Thyroid gland (tissue), 4 donors: ENCODE results near the gene MROH7. TPM values are rescaled to one million over a fixed set of nuclear protein-coding genes. Genes with fewer than 3 reads are reported as not detected.
A peak's percentile ranks its signal among the peaks of the same experiment; 100 is the strongest.

ENCODE experiments used
- DNase-seq, 2 donors: peaks; one replicate each; pipeline ENCODE4 v3.0.0-alpha.2; 2019
- H3K27ac ChIP-seq, 3 donors: fragments of 200-600 bp; sonication (generic); 1 replicate in 2 of 3; 2 replicates in 1 of 3; pipeline ENCODE4 v1.5.1; 2016 to 2019; ENCODE audit warnings: mild to moderate bottlenecking in 1 of 3, moderate library complexity in 1 of 3
- H3K27me3 ChIP-seq: fragments of 200-600 bp; sonication (generic); one replicate; pipeline ENCODE4 v1.5.1; 2019
- H3K36me3 ChIP-seq, 2 donors: fragments of 200-600 bp; sonication (generic); one replicate each; pipeline ENCODE4 v1.5.1; 2016 to 2019
- H3K4me1 ChIP-seq, 2 donors: fragments of 200-600 bp; sonication (generic); one replicate each; pipeline ENCODE4 v1.5.1; 2017 to 2019
- H3K4me3 ChIP-seq, 3 donors: fragments of 200-600 bp; sonication (generic); replicated peaks in 1 of 3; 1 replicate in 2 of 3; 2 replicates in 1 of 3; pipeline ENCODE4 v1.5.1; 2016; ENCODE audit warnings: mild to moderate bottlenecking in 1 of 3
- H3K9me3 ChIP-seq: fragments of 200-600 bp; sonication (generic); one replicate; pipeline ENCODE4 v1.5.1; 2017
- CTCF ChIP-seq, 6 experiments: fragments of 200-600 bp in 3 of 6; fragments of 450-650 bp in 3 of 6; sonication (generic) in 3 of 6; IDR thresholded peaks; one replicate each; pipeline ENCODE4 v1.5.1; 2016 to 2019; ENCODE audit warnings: antibody characterized with exemption in 6 of 6, mild to moderate bottlenecking in 2 of 6, inconsistent platforms in 1 of 6, moderate library complexity in 1 of 6
- POLR2A ChIP-seq, 2 donors: fragments of 450-650 bp; IDR thresholded peaks; one replicate each; pipeline ENCODE4 v1.6.1; 2017; ENCODE audit warnings: antibody characterized with exemption in 2 of 2, mild to moderate bottlenecking in 2 of 2, moderate library complexity in 1 of 2
- WGBS, 2 donors: methylation state at CpG; one replicate each; pipeline ENCODE4 v1.1.5; 2017; 5-methylcytosine and 5-hydroxymethylcytosine counted together
- intact Hi-C: fragments of 100-400 bp; cut with DNase I; formaldehyde crosslinking; loops from one replicate; pipeline ENCODE4 v1.15.1; 2023
- total RNA-seq, 4 donors: library from RNA; depleted of rRNA; stranded (reverse); fragments of >200 nt; gene quantifications; one replicate each; pipeline ENCODE4 v1.2.3, GENCODE V29; 2016

MROH7 gene
- total RNA-seq, 4 donors from 2014 or later, result 16.7 to 24.1 (median 20.8) TPM

- H3K27ac ChIP-seq, result no peak overlapping the region
- H3K36me3 ChIP-seq, result no peaks in the 10 kb centered on the region
- H3K9me3 ChIP-seq, result no peaks in the 10 kb centered on the region
- intact Hi-C loops, result no loop called here
- DNase-seq, result no peak
- TF ChIP-seq CTCF (IDR thresholded peaks at IDR 0.05) (no peak), POLR2A (IDR thresholded peaks at IDR 0.05) (no peak)
- H3K4me3 ChIP-seq, result no peak overlapping the region
- peaks cover 0 to 3% of the 10 kb centered on the region in 2 donors for H3K4me1 ChIP-seq
- 85% methylated on average over 4 to 6 of the region's 6 CpGs for WGBS, 2 donors
- no peaks in the 10 kb centered on the region for H3K27me3 ChIP-seq
Measured at GRCh38 chr1:54710841-54711240, 69.3 kb downstream of the MROH7 start.

- no peak for DNase-seq
- WGBS, 2 donors, result 92% methylated on average over 10 of the region's 10 CpGs
- Histone ChIP-seq H3K9me3 (no peaks in the 10 kb centered on the region), H3K36me3 (no peaks in the 10 kb centered on the region), H3K4me3 (no peak overlapping the region), H3K27me3 (no peaks in the 10 kb centered on the region), H3K27ac (no peak overlapping the region), H3K4me1 (peaks cover 5 to 7% of the 10 kb centered on the region in 2 donors)
- TF ChIP-seq CTCF (IDR thresholded peaks at IDR 0.05) (no peak), POLR2A (IDR thresholded peaks at IDR 0.05) (no peak)
- intact Hi-C loops, result no loop called here
Measured at GRCh38 chr1:54711536-54711935, 70.0 kb downstream of the MROH7 start.

- peaks cover 8 to 11% of the 10 kb centered on the region in 2 donors for H3K4me1 ChIP-seq
- H3K27ac ChIP-seq, result peak overlapping the region in 2 of 3 donors; percentile 13 to 27
- H3K4me3 ChIP-seq, result peak overlapping the region; percentile 9 to 69 (median 37)
- no peak for TF ChIP-seq CTCF (IDR thresholded peaks at IDR 0.05)
- TF ChIP-seq POLR2A (IDR thresholded peaks at IDR 0.05), result no peak
- H3K36me3 ChIP-seq, result peaks cover 4 to 6% of the 10 kb centered on the region in 2 donors
- intact Hi-C loops, result no loop called here
- DNase-seq, result no peak
- H3K27me3 ChIP-seq, result no peaks in the 10 kb centered on the region
- no peaks in the 10 kb centered on the region for H3K9me3 ChIP-seq
- 89 to 93% methylated on average over 7 of the region's 7 CpGs for WGBS, 2 donors
Measured at GRCh38 chr1:54714881-54715492, 73.4 kb downstream of the MROH7 start.

GRCh38 chr1:54715493-54716298 is 74.1 kb downstream of the MROH7 start, which contains the start of gene TTC4:
TTC4 (plus strand) TSS chr1:54715861; CDS start chr1:54715909, 48 bp downstream.
- H3K27me3 ChIP-seq, result no peaks in the 10 kb centered on the region
- peak within 1 kb of the TSS; percentile 37 to 76 (median 69) for H3K4me3 ChIP-seq
- peak; percentile 78 to 80 for DNase-seq
- H3K9me3 ChIP-seq, result no peaks in the 10 kb centered on the region
- TF ChIP-seq POLR2A (IDR thresholded peaks at IDR 0.05) (peak in 1 of 2 donors; percentile 67), CTCF (IDR thresholded peaks at IDR 0.05) (peak in 1 of 6 experiments; percentile 3)
- peak within 1 kb of the TSS; percentile 13 to 48 (median 27) for H3K27ac ChIP-seq
- 0 to 1% methylated on average over 21 to 46 of the region's 51 CpGs for WGBS, 2 donors
- H3K36me3 ChIP-seq, result peaks cover 4 to 6% of the 10 kb centered on the region in 2 donors
- intact Hi-C loops, result no loop called here
- H3K4me1 ChIP-seq, result peaks cover 8 to 11% of the 10 kb centered on the region in 2 donors
